GM13977 (cell line): ENCODE data around the gene MAML3.

Source experiments
- DNase-seq: peaks from one replicate; pipeline ENCODE4 v3.0.0; 2012; ENCODE audit warnings: low spot score
- in situ Hi-C: fragments of 300-500 bp; cut with MboI; formaldehyde crosslinking; loops from one replicate; pipeline ENCODE4 v1.12.0; 2022; ENCODE audit warnings: low sequenced_read_pairs, low pct_unique_long_range_greater_than_20kb, mixed read lengths, inconsistent platforms; ENCODE audit not compliant: unreplicated experiment
- TF ChIP-seq, protein P1 (sequence below): IDR thresholded peaks from 2 replicates; pipeline ENCODE4 v1.5.1; 2012; ENCODE audit warnings: mild to moderate bottlenecking, control low read depth; ENCODE audit not compliant: insufficient read depth; ENCODE audit errors: extremely low read depth, missing control alignments

Gene MAML3

DNA sequence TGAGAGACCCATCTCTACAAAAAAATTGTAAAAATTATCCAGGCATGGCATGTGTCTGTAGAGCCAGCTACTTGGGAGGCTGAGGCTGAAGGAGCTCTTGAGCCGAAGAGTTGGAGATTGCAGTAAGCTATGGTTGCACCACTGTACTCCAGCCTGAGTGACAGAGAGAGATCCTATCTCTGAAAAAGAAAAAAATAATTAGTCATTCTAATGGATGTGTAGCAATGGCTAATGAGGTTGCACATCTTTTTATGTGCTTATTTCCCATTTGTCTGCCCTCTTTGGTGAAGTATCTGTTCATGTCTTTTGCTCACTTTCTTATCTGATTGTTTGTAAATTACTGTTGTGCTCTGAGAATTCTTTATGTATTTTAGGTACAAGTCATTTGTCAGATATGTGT is 19.0 kb upstream of the MAML3 start:
- TF ChIP-seq, protein P1, sequence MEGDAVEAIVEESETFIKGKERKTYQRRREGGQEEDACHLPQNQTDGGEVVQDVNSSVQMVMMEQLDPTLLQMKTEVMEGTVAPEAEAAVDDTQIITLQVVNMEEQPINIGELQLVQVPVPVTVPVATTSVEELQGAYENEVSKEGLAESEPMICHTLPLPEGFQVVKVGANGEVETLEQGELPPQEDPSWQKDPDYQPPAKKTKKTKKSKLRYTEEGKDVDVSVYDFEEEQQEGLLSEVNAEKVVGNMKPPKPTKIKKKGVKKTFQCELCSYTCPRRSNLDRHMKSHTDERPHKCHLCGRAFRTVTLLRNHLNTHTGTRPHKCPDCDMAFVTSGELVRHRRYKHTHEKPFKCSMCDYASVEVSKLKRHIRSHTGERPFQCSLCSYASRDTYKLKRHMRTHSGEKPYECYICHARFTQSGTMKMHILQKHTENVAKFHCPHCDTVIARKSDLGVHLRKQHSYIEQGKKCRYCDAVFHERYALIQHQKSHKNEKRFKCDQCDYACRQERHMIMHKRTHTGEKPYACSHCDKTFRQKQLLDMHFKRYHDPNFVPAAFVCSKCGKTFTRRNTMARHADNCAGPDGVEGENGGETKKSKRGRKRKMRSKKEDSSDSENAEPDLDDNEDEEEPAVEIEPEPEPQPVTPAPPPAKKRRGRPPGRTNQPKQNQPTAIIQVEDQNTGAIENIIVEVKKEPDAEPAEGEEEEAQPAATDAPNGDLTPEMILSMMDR = no peak
- DNase-seq = no peak
- in situ Hi-C loops = no loop called here

DNA sequence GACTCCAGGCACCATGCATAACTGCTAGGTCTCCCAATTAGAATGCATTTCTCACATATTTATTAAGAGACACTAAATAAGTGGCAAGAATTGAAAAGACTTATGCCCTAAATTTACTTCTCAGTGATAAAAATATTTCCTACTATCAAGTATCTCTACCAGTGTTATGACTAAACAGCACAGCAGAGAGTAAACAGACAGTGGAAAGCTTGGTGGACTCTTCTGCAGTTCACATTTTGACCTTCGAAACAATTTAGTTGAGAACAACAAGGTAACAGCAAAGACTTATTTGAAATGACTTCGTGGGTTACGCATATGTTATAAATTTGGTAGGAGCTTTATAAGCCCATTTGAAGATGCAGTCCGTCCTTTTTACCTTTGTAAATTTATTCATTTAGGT is 16.3 kb upstream of the MAML3 start:
- TF ChIP-seq, protein P1 = no peak
- in situ Hi-C loops = no loop called here
- no peak for DNase-seq

DNA sequence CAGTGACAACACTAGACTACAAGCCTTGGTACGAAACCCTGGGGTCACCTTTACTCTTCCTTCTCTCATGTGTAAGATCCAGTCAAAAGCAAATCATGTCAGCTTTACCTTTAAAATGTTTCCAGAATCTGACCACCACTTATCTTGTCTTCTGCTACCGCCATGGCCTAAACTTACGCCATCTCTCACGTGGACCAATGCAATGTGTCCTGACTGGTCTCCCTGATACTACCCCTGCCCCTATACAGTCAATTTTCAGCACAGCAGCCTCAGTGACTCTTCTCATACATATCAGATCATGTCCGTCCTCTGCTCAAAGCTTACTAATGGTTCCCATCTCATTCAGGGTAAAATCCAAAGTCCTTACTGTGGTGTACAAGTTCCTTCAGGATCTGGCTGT is 15.0 kb upstream of the MAML3 start:
- no peak for DNase-seq
- in situ Hi-C loops = no loop called here
- TF ChIP-seq, protein P1 = no peak

DNA sequence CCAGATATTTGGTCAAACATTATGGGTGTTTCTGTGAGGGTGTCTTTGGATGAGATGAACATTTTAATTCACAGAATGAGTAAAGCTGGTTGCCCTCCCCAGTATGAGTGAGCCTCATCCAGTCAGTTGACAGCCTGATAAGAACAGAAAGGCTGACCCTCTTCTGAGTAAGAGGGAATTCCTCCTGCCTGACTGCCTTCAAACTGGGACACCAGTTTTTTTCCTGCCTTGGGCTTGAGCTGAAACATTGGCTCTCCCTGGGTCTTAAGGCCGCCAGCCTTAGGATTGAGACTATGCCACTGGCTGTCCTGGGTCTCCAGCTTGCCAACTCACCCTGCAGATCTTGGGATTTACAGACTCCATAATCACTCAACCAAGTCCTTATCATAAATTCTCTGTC is 14.5 kb upstream of the MAML3 start:
- in situ Hi-C loops = no loop called here
- no peak for DNase-seq
- TF ChIP-seq, protein P1 = no peak

DNA sequence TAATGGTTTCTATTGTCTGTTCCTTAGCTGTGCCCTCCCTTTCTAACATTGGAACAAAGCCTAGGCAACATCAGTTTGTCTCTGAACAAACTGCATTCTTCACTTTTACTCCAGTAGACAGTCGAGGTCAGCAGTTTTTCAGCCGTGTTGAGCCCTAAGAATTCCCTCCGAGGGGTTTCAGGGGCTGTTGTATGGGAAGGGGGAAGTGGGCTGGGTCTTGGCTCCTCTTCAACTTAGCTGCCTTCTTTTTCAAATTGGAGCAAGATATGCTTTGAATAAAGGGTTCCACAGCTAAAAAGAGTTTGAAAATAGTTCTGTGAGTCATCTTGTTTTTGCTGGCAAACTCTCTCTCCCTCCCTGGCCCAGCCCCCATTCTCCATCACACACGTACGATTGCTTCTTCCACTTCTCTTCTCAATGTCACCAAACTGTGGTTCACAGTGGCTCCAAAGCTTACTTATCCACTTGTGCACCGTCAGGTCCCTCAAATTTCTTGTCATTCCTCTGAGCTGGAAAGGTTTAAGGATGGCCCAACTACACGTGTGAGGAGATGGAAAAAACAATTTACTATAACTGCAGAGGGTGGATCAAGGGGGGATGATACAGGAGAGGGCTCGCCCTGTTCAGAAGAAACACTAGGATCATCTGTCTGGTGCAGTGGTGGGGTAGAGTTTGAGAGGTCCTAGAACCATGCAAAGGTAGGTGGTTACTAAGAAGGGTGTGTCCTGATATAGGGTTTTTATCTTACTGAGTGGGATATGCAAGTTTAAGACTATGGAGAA is 9.2 kb upstream of the MAML3 start:
- in situ Hi-C loops = no loop called here
- DNase-seq = no peak

DNA sequence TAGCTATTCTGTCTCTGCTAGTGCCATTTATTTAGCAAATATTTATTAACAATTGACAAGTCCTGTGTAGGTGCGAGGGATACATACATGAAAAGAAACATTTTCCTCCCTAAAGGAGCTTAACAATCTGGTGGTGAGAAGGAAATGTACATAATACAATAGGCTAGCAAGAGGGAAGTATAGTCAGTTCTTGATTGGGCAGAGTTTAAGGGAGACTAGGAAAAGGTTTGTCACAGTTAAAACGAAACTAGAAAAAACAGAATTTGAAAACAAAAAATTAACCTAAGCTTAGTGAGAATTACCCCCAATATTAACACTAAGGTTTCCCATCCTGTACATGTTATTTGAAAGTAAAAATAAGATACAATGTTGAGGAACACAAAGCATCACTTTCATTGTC is 8.6 kb upstream of the MAML3 start:
- TF ChIP-seq, protein P1 = no peak
- DNase-seq = no peak
- in situ Hi-C loops = no loop called here

More for the DNA sequence above, 9.2 kb upstream of the MAML3 start:
- TF ChIP-seq, protein P1 = no peak
